ENCODE measurements around the gene ZNF181. TPM values are rescaled to one million over a fixed set of nuclear protein-coding genes. Genes with fewer than 3 reads are reported as not detected.

The ZNF181 gene
- 18.9 and 19.8 TPM in 2 replicates for total RNA-seq (2014; rRNA removed; shearing (Covaris generic))
- polyA plus RNA-seq (2016; fragmentation: Nextera tagmentation; extraction: Ambion mirVana), result 7.3 and 7.4 TPM in 2 replicates
- long read RNA-seq, partial matches to known transcripts, result 0 of 6 reads
- long read RNA-seq, other reads (novel, unspliced or antisense), result 5 of 6 reads

DNA sequence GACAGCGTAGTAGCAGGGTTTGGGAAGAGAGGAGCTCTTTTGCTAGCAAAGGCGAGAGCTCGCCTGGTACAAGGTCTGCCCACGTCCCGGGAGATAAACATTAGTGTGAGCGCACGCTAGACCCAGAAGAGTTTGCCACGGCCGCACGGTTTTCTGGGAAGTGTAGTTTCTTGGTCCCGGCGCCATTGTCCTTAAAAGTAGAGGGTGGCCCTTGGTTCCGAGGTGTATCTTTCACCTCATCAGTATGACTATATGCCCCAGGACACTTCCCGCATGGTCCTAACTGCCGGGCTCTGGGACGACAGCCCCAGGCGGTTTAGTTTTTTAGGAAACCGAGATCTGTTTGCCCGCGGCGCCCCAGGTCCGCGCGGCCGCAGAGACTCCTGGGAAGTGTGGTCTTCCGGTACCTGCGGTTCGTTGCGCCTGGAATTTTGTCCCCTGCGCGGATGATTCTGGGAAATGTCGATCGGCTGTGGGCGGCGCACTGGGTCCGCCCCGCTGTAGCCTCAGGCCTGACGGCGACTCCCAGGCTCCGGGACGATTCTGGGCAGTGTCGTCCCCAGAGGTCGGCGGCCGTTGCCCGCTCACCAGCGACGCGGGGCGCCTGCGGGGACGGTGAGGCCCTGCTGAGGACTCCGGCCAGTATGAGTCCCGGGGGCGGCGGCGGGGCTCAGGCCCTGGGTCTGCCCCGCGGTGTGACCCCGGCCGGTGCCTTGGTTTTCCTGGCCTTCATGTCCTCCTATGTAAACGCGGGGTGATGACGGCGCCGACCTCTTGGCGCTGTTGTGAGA is at the start of gene ZNF181:
TSS of gene ZNF181 (plus strand) at position 498 of the 791 bp plus-strand sequence. CDS start 795 bp downstream, outside the sequence.
- Mint-ChIP-seq H3K27me3 (ENCODE audit: insufficient read depth, low read depth, poor library complexity) (peaks cover 4% of the 10 kb centered on the region), H3K27ac (peak within 1 kb of the TSS; percentile 98), H3K4me3 (peak within 1 kb of the TSS; percentile 93), H3K4me1 (peaks cover 11% of the 10 kb centered on the region), H3K9me3 (no peaks in the 10 kb centered on the region), H3K36me3 (ENCODE audit: low read depth) (peaks cover 7% of the 10 kb centered on the region)
- TF ChIP-seq JUNB (IDR thresholded peaks at IDR 0.05; ENCODE audit: unreplicated experiment) (no peak), EZH2phosphoT487 (IDR thresholded peaks at IDR 0.05; ENCODE audit: unreplicated experiment) (no peak), NANOG (IDR thresholded peaks at IDR 0.05; ENCODE audit: borderline replicate concordance) (no peak), STAT1 (IDR thresholded peaks at IDR 0.05; ENCODE audit: unreplicated experiment) (no peak), ZNF114 (CRISPR knock-in tag; IDR thresholded peaks at IDR 0.05) (no peak), ZNF331 (CRISPR knock-in tag; IDR thresholded peaks at IDR 0.05; ENCODE audit: low read depth) (no peak), CREB1 (CRISPR knock-in tag; IDR thresholded peaks at IDR 0.05; ENCODE audit: low read depth) (no peak), POLR2AphosphoS5 (IDR thresholded peaks at IDR 0.05; ENCODE audit: low read depth) (peak; percentile 80)
- TF ChIP-seq, protein P1, sequence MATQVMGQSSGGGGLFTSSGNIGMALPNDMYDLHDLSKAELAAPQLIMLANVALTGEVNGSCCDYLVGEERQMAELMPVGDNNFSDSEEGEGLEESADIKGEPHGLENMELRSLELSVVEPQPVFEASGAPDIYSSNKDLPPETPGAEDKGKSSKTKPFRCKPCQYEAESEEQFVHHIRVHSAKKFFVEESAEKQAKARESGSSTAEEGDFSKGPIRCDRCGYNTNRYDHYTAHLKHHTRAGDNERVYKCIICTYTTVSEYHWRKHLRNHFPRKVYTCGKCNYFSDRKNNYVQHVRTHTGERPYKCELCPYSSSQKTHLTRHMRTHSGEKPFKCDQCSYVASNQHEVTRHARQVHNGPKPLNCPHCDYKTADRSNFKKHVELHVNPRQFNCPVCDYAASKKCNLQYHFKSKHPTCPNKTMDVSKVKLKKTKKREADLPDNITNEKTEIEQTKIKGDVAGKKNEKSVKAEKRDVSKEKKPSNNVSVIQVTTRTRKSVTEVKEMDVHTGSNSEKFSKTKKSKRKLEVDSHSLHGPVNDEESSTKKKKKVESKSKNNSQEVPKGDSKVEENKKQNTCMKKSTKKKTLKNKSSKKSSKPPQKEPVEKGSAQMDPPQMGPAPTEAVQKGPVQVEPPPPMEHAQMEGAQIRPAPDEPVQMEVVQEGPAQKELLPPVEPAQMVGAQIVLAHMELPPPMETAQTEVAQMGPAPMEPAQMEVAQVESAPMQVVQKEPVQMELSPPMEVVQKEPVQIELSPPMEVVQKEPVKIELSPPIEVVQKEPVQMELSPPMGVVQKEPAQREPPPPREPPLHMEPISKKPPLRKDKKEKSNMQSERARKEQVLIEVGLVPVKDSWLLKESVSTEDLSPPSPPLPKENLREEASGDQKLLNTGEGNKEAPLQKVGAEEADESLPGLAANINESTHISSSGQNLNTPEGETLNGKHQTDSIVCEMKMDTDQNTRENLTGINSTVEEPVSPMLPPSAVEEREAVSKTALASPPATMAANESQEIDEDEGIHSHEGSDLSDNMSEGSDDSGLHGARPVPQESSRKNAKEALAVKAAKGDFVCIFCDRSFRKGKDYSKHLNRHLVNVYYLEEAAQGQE (IDR thresholded peaks at IDR 0.05; ENCODE audit: unreplicated experiment), result no peak
- TF ChIP-seq, protein P2, sequence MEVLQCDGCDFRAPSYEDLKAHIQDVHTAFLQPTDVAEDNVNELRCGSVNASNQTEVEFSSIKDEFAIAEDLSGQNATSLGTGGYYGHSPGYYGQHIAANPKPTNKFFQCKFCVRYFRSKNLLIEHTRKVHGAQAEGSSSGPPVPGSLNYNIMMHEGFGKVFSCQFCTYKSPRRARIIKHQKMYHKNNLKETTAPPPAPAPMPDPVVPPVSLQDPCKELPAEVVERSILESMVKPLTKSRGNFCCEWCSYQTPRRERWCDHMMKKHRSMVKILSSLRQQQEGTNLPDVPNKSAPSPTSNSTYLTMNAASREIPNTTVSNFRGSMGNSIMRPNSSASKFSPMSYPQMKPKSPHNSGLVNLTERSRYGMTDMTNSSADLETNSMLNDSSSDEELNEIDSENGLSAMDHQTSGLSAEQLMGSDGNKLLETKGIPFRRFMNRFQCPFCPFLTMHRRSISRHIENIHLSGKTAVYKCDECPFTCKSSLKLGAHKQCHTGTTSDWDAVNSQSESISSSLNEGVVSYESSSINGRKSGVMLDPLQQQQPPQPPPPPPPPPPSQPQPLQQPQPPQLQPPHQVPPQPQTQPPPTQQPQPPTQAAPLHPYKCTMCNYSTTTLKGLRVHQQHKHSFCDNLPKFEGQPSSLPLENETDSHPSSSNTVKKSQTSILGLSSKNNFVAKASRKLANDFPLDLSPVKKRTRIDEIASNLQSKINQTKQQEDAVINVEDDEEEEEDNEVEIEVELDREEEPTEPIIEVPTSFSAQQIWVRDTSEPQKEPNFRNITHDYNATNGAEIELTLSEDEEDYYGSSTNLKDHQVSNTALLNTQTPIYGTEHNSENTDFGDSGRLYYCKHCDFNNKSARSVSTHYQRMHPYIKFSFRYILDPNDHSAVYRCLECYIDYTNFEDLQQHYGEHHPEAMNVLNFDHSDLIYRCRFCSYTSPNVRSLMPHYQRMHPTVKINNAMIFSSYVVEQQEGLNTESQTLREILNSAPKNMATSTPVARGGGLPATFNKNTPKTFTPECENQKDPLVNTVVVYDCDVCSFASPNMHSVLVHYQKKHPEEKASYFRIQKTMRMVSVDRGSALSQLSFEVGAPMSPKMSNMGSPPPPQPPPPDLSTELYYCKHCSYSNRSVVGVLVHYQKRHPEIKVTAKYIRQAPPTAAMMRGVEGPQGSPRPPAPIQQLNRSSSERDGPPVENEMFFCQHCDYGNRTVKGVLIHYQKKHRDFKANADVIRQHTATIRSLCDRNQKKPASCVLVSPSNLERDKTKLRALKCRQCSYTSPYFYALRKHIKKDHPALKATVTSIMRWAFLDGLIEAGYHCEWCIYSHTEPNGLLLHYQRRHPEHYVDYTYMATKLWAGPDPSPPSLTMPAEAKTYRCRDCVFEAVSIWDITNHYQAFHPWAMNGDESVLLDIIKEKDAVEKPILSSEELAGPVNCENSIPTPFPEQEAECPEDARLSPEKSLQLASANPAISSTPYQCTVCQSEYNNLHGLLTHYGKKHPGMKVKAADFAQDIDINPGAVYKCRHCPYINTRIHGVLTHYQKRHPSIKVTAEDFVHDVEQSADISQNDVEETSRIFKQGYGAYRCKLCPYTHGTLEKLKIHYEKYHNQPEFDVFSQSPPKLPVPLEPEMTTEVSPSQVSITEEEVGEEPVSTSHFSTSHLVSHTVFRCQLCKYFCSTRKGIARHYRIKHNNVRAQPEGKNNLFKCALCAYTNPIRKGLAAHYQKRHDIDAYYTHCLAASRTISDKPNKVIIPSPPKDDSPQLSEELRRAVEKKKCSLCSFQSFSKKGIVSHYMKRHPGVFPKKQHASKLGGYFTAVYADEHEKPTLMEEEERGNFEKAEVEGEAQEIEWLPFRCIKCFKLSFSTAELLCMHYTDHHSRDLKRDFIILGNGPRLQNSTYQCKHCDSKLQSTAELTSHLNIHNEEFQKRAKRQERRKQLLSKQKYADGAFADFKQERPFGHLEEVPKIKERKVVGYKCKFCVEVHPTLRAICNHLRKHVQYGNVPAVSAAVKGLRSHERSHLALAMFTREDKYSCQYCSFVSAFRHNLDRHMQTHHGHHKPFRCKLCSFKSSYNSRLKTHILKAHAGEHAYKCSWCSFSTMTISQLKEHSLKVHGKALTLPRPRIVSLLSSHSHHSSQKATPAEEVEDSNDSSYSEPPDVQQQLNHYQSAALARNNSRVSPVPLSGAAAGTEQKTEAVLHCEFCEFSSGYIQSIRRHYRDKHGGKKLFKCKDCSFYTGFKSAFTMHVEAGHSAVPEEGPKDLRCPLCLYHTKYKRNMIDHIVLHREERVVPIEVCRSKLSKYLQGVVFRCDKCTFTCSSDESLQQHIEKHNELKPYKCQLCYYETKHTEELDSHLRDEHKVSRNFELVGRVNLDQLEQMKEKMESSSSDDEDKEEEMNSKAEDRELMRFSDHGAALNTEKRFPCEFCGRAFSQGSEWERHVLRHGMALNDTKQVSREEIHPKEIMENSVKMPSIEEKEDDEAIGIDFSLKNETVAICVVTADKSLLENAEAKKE (CRISPR knock-in tag; IDR thresholded peaks at IDR 0.05), result no peak
- TF ChIP-seq, protein P3, sequence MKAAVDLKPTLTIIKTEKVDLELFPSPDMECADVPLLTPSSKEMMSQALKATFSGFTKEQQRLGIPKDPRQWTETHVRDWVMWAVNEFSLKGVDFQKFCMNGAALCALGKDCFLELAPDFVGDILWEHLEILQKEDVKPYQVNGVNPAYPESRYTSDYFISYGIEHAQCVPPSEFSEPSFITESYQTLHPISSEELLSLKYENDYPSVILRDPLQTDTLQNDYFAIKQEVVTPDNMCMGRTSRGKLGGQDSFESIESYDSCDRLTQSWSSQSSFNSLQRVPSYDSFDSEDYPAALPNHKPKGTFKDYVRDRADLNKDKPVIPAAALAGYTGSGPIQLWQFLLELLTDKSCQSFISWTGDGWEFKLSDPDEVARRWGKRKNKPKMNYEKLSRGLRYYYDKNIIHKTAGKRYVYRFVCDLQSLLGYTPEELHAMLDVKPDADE (IDR thresholded peaks at IDR 0.05), result peak; percentile 84
- TF ChIP-seq, protein P4, sequence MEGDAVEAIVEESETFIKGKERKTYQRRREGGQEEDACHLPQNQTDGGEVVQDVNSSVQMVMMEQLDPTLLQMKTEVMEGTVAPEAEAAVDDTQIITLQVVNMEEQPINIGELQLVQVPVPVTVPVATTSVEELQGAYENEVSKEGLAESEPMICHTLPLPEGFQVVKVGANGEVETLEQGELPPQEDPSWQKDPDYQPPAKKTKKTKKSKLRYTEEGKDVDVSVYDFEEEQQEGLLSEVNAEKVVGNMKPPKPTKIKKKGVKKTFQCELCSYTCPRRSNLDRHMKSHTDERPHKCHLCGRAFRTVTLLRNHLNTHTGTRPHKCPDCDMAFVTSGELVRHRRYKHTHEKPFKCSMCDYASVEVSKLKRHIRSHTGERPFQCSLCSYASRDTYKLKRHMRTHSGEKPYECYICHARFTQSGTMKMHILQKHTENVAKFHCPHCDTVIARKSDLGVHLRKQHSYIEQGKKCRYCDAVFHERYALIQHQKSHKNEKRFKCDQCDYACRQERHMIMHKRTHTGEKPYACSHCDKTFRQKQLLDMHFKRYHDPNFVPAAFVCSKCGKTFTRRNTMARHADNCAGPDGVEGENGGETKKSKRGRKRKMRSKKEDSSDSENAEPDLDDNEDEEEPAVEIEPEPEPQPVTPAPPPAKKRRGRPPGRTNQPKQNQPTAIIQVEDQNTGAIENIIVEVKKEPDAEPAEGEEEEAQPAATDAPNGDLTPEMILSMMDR (conservative IDR thresholded peaks at IDR 0.05; ENCODE audit: low read depth in 2 of 2), result no peak
- Histone ChIP-seq H3K4me2 (peak within 1 kb of the TSS; percentile 98), H4K20me1 (replicated peaks; ENCODE audit: insufficient read depth) (no peaks in the 10 kb centered on the region), H3K79me2 (replicated peaks; ENCODE audit: insufficient read depth) (no peaks in the 10 kb centered on the region), H3K27ac (ENCODE audit: low read depth) (peak within 1 kb of the TSS; percentile 79), H3K9me2 (ENCODE audit: insufficient read depth) (no peaks in the 10 kb centered on the region), H3K27me3 (ENCODE audit: insufficient read depth) (no peaks in the 10 kb centered on the region), H3F3A (replicated peaks; ENCODE audit: low read depth) (no peaks in the 10 kb centered on the region), H3K36me3 (ENCODE audit: insufficient read depth) (no peaks in the 10 kb centered on the region), H3K4me1 (ENCODE audit: insufficient read depth) (peaks cover 6% of the 10 kb centered on the region), H2AFZ (peak within 1 kb of the TSS; percentile 97), H3K4me3 (peak within 1 kb of the TSS; percentile 98)
- ATAC-seq, result peak; percentile 91
- peak; percentile 94 for DNase-seq (ENCODE audit: low spot score)
